Caco-2 (cell line): ENCODE results near the gene SHMT2. TPM values are rescaled to one million over a fixed set of nuclear protein-coding genes. Genes with fewer than 3 reads are reported as not detected.

Experiments used
- BruUV-seq: library from RNA; stranded (reverse); fragments of 400-500 nt; replicated peaks from 2 replicates; lab custom pipeline; 2021; lab: Mats Ljungman, UMichigan
- CTCF ChIA-PET: fragments of 300-600 bp; sonication (Branson Sonifier 250); formaldehyde crosslinking; loops from one replicate; lab custom pipeline; 2022; ENCODE audit warnings: antibody characterized with exemption; lab: Charles Lee
- POLR2A ChIA-PET: fragments of 300-600 bp; sonication (Branson Sonifier 250); formaldehyde crosslinking; loops from one replicate; lab custom pipeline; 2022; ENCODE audit warnings: antibody characterized with exemption; lab: Charles Lee
- DNase-seq, 2 experiments: peaks; one replicate each; pipeline versions ENCODE4 v3.0.0 to v3.0.0-alpha.2; 2020 to 2022
- H3K27me3 ChIP-seq: replicated peaks from 2 replicates; pipeline ENCODE4 v1.6.0; 2011; ENCODE audit warnings: low read length; ENCODE audit not compliant: control insufficient read depth, insufficient read depth
- H3K36me3 ChIP-seq: 2 replicates; pipeline ENCODE4 v1.5.1; 2011; ENCODE audit warnings: low read length; ENCODE audit not compliant: control insufficient read depth, insufficient read depth
- H3K4me1 ChIP-seq: fragments of 250-450 bp; sonication (Bioruptor Pico); 2 replicates; pipeline ENCODE4 v1.5.1; 2020; ENCODE audit warnings: mild to moderate bottlenecking
- H3K4me3 ChIP-seq: 2 replicates; pipeline ENCODE4 v1.5.1; 2011; ENCODE audit warnings: low read depth, mild to moderate bottlenecking, control low read depth, low read length
- H3K9me3 ChIP-seq: fragments of 250-450 bp; sonication (Bioruptor Pico); 2 replicates; pipeline ENCODE4 v1.5.1; 2020; ENCODE audit warnings: mild to moderate bottlenecking, moderate library complexity
- H3K27ac Mint-ChIP-seq: one replicate; pipeline ENCODE4 v1.8.0; 2022; ENCODE audit warnings: mixed read lengths; ENCODE audit not compliant: unreplicated experiment
- H3K27me3 Mint-ChIP-seq: one replicate; pipeline ENCODE4 v1.8.0; 2022; ENCODE audit warnings: mixed read lengths; ENCODE audit not compliant: insufficient read depth, unreplicated experiment
- H3K36me3 Mint-ChIP-seq: one replicate; pipeline ENCODE4 v1.8.0; 2022; ENCODE audit warnings: mild to moderate bottlenecking, mixed read lengths; ENCODE audit not compliant: insufficient read depth, unreplicated experiment
- H3K4me1 Mint-ChIP-seq: one replicate; pipeline ENCODE4 v1.8.0; 2022; ENCODE audit warnings: low read depth, mixed read lengths; ENCODE audit not compliant: unreplicated experiment
- H3K4me3 Mint-ChIP-seq: one replicate; pipeline ENCODE4 v1.8.0; 2022; ENCODE audit warnings: mild to moderate bottlenecking, moderate library complexity, mixed read lengths; ENCODE audit not compliant: unreplicated experiment
- H3K9me3 Mint-ChIP-seq: one replicate; pipeline ENCODE4 v1.8.0; 2022; ENCODE audit warnings: mixed read lengths; ENCODE audit not compliant: unreplicated experiment
- intact Hi-C: fragments of 100-400 bp; cut with micrococcal nuclease; formaldehyde crosslinking; loops from one replicate; pipeline ENCODE4 v1.10.0; 2022; ENCODE audit not compliant: unreplicated experiment
- total RNA-seq: library from RNA; stranded (reverse); gene quantifications from 2 replicates; pipeline ENCODE4 v1.2.3, GENCODE V29; 2022
- TF ChIP-seq, protein P1 (sequence below), 2 experiments: fragments of 200-600 bp in 1 of 2; IDR thresholded peaks; 1 replicate in 1 of 2; 2 replicates in 1 of 2; pipeline versions ENCODE4 v1.5.1 to v1.8.0; 2011 to 2022; ENCODE audit warnings: antibody characterized with exemption in 1 of 2, control low read depth in 1 of 2, inconsistent platforms in 1 of 2, low read depth in 1 of 2, low read length in 1 of 2, mild to moderate bottlenecking in 1 of 2, moderate library complexity in 1 of 2; ENCODE audit not compliant: insufficient read depth in 1 of 2, severe bottlenecking in 1 of 2, unreplicated experiment in 1 of 2

The SHMT2 gene
- total RNA-seq, 1 experiment from 2014 or later, result 466 TPM

DNA sequence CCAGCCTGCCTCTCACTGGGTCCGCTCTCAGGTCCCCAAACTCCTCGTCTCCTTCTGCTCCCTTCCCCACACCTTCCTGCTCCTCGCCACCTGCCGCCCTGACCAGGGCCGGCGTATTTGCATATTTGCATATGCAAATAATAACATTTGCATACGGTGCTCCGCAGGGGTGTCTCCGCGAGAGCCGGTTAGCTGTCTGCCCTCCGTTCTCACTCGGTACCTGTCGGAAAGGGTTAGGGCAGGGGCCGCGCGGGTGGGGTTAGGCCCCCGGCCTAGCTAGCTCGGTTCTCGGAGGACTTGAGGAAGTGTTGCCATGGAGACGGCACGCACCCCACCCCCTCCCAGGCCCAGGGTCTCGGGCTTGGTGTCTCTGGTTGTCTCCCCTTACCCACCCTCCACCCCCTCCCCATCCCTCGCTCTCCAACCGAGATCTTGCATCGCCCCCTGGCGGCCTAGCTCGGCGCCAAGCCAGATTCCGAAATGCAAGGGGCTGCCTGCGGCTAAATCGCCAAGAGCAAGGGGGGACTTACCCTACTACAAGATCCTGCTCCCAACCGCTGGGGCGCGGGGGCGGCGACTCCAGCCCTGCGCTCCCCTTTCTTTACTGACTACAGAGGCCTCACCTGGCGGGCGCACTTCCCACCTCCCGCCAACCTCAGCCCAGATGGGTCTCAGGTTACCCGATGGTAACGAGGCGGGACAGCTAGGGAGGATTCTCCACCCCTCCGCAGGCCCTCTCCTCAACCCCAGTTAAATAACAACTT lies 13.4 kb downstream of the SHMT2 start:
- peak overlapping the region; percentile 46 for H3K27ac Mint-ChIP-seq

DNA sequence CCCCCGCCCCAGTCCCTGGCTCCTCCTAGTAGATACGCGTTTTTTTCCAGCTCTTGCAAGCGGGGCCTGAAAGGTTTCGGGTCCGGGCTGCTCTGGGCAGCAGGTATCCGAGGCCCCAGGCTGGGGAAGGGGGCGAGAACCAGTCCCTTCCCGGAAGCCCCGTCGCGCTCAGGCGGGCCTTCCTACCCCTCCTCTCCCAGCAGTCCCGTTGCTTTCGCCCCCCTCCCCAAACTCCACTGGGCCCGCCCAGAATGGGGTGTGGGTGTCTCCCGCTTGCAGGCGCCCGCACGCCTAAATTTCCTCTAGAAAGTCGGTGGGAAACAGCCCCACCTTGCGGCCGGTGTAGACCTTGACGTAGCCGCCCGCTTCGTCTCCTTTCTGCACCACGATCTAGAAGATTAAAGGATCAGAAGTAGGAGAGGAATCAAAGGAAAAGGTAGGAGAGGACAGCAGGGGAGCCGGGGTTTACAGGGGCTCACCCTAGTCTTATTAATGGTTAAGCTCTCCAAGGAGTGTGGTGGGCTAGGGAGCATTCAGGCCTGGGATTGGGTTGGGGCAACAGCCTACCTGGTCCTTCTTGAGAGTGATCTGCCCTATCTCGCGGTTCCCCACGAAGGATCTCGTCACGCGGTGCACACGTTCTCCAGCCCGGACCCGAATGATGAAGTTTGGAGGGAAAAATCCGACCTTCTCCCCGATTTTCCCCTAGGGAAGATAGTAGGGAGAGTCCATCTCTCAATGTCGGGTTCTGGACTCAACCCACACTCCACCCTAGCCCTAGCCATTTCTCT lies 14.2 kb downstream of the SHMT2 start:
- intact Hi-C loops, result loop anchor here (1.0 kb wide), 1 partner anchor 29 kb away; no protein-coding TSS in a partner anchor
- Mint-ChIP-seq H3K9me3 (no peaks in the 10 kb centered on the region), H3K27ac (peak overlapping the region; percentile 50), H3K4me1 (peaks cover 28% of the 10 kb centered on the region), H3K27me3 (peaks cover 7% of the 10 kb centered on the region), H3K36me3 (peaks cover 28% of the 10 kb centered on the region), H3K4me3 (peak overlapping the region; percentile 74)
- Histone ChIP-seq H3K4me1 (peaks cover 19% of the 10 kb centered on the region), H3K4me3 (peak overlapping the region; percentile 57), H3K27me3 (peaks cover 9% of the 10 kb centered on the region), H3K9me3 (no peaks in the 10 kb centered on the region), H3K36me3 (no peaks in the 10 kb centered on the region)
- no TSS peak for BruUV-seq
- ChIA-PET CTCF (interaction anchor here (0.6 to 6.4 kb wide), 24 partner anchors 8 to 493 kb away, joined by 3 to 80 read pairs (median 6); partner anchors contain the start of genes INHBE, NXPH4 and SHMT2), POLR2A (interaction anchor here (1.8 kb wide), 1 partner anchor 14 kb away, joined by 16 read pairs; the partner anchor contains the start of gene SHMT2)
- TF ChIP-seq, protein P1, sequence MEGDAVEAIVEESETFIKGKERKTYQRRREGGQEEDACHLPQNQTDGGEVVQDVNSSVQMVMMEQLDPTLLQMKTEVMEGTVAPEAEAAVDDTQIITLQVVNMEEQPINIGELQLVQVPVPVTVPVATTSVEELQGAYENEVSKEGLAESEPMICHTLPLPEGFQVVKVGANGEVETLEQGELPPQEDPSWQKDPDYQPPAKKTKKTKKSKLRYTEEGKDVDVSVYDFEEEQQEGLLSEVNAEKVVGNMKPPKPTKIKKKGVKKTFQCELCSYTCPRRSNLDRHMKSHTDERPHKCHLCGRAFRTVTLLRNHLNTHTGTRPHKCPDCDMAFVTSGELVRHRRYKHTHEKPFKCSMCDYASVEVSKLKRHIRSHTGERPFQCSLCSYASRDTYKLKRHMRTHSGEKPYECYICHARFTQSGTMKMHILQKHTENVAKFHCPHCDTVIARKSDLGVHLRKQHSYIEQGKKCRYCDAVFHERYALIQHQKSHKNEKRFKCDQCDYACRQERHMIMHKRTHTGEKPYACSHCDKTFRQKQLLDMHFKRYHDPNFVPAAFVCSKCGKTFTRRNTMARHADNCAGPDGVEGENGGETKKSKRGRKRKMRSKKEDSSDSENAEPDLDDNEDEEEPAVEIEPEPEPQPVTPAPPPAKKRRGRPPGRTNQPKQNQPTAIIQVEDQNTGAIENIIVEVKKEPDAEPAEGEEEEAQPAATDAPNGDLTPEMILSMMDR (IDR thresholded peaks at IDR 0.05; ENCODE audit: insufficient read depth in 1 of 2, low read depth in 1 of 2, low read length in 1 of 2, severe bottlenecking in 1 of 2, unreplicated experiment in 1 of 2), result peak; percentile 66 to 82
- peak; percentile 80 to 90 for DNase-seq

More for the DNA sequence above, 13.4 kb downstream of the SHMT2 start:
- Mint-ChIP-seq H3K27me3 (peaks cover 7% of the 10 kb centered on the region), H3K36me3 (peaks cover 37% of the 10 kb centered on the region), H3K4me1 (peaks cover 32% of the 10 kb centered on the region), H3K9me3 (no peaks in the 10 kb centered on the region), H3K4me3 (peak overlapping the region; percentile 74)
- POLR2A ChIA-PET, result interaction anchor here (0.6 to 1.8 kb wide), 2 partner anchors 13 to 210 kb away, joined by 6 to 16 read pairs; partner anchors contain the start of gene SHMT2
- CTCF ChIA-PET, result interaction anchor here (0.6 to 6.4 kb wide), 27 partner anchors 9 to 494 kb away, joined by 3 to 80 read pairs (median 5); partner anchors contain the start of genes INHBE, NXPH4 and SHMT2
- no TSS peak for BruUV-seq
- Histone ChIP-seq H3K9me3 (no peaks in the 10 kb centered on the region), H3K4me3 (peak overlapping the region; percentile 57), H3K4me1 (peaks cover 19% of the 10 kb centered on the region), H3K36me3 (no peaks in the 10 kb centered on the region), H3K27me3 (peaks cover 9% of the 10 kb centered on the region)
- intact Hi-C loops, result loop anchor here (1.0 kb wide), 1 partner anchor 29 kb away; no protein-coding TSS in a partner anchor
- DNase-seq, result peak; percentile 84 to 91
- TF ChIP-seq, protein P1 (IDR thresholded peaks at IDR 0.05; ENCODE audit: insufficient read depth in 1 of 2, low read depth in 1 of 2, low read length in 1 of 2, severe bottlenecking in 1 of 2, unreplicated experiment in 1 of 2), result peak; percentile 74 to 84

- H3K4me1 ChIP-seq, result peaks cover 17% of the 10 kb centered on the region
- peaks cover 23% of the 10 kb centered on the region for H3K36me3 Mint-ChIP-seq
- BruUV-seq, result no TSS peak
- no peaks in the 10 kb centered on the region for H3K36me3 ChIP-seq
- intact Hi-C loops, result no loop called here
- peaks cover 9% of the 10 kb centered on the region for H3K27me3 ChIP-seq
- no peak overlapping the region for H3K4me3 ChIP-seq
- H3K27ac Mint-ChIP-seq, result peak overlapping the region; percentile 50
- ChIA-PET POLR2A (no interaction called here), CTCF (interaction anchor here (6.4 kb wide), 1 partner anchor 31 kb away, joined by 80 read pairs; no protein-coding TSS in a partner anchor)
- no peaks in the 10 kb centered on the region for H3K9me3 ChIP-seq
- peaks cover 9% of the 10 kb centered on the region for H3K27me3 Mint-ChIP-seq
- DNase-seq, result peak in 1 of 2 experiments; percentile 27
- H3K9me3 Mint-ChIP-seq, result no peaks in the 10 kb centered on the region
- H3K4me3 Mint-ChIP-seq, result peak overlapping the region; percentile 74
- TF ChIP-seq, protein P1 (IDR thresholded peaks at IDR 0.05; ENCODE audit: insufficient read depth in 1 of 2, low read depth in 1 of 2, low read length in 1 of 2, severe bottlenecking in 1 of 2, unreplicated experiment in 1 of 2), result no peak
- H3K4me1 Mint-ChIP-seq, result peaks cover 24% of the 10 kb centered on the region
These were observed 14.8 kb downstream of the SHMT2 start for GRCh38 chr12:57244312-57244696.
